ENCODE measurements around the gene SAMD9L.
A peak's percentile ranks its signal among the peaks of the same experiment; 100 is the strongest.
"Not testable (repeated sequence)": the region's sequence is repeated elsewhere in the genome, so short reads cannot be mapped to it uniquely, and the experiment has no call there.

SAMD9L gene

DNA sequence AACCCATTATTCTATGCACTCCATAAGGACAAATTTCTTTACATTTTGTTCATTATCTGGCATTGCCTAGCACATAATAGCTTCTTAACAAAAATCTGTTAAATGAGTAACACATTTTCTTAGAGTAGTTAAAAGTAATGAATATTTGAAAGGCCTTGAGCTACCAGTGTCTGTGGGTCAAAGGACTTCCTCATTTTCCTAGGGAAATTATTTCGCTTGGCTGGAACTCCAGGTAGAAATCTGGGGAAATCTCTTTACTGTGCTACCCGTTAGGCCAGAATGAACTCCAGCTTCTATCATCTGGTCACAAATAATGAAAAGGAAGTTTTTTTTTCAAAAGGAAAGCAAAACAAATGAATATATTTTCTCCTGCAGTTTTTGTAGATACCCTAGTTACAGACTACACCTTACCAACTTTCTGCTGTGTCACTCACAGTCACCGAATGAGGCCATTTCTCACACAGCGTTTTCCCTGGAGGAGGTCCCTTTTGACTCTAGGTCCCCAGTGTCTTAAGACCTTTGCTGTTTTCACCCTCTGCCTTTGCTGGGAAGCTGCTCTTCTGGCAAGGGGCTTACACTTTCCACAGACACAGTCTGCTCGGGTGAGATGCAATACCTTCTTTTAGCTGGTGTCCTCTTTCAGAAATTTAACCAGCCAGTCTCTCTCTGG, 1.6 kb downstream of the SAMD9L start:
- FAIRE-seq (no peak), DNase-seq (ENCODE audit: extremely low spot score, insufficient read length, low read depth) (no peak)

- no peak for DNase-seq (ENCODE audit: extremely low spot score, insufficient read length, low read depth)
- no peak for FAIRE-seq
Observed at GRCh38 chr7:93146036-93146435, 2.1 kb downstream of the SAMD9L start.

DNA sequence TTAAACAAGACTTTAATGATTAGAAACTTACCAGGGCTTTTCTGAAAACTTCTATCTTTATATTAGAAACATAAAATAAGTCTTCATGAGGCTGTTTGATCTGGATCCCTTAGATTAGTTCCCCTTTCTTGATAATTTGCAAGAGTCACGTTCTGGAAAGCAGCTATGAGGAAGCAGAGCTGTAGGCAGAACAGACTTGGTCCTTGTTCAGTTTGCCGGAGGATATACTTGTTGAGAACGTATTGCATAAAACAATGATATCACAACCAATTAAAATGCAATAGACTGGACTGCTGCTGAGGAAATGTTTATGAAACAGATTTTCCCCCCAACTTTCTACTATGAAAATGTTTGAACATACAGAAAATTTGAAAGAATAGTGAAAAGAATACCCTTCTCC, 2.8 kb downstream of the SAMD9L start:
- DNase-seq (ENCODE audit: extremely low spot score, insufficient read length, low read depth) (no peak), FAIRE-seq (no peak)

- FAIRE-seq = no peak
- no peak for DNase-seq (ENCODE audit: extremely low spot score, insufficient read length, low read depth)
Observed at GRCh38 chr7:93142127-93142526, 6.1 kb downstream of the SAMD9L start.

DNA sequence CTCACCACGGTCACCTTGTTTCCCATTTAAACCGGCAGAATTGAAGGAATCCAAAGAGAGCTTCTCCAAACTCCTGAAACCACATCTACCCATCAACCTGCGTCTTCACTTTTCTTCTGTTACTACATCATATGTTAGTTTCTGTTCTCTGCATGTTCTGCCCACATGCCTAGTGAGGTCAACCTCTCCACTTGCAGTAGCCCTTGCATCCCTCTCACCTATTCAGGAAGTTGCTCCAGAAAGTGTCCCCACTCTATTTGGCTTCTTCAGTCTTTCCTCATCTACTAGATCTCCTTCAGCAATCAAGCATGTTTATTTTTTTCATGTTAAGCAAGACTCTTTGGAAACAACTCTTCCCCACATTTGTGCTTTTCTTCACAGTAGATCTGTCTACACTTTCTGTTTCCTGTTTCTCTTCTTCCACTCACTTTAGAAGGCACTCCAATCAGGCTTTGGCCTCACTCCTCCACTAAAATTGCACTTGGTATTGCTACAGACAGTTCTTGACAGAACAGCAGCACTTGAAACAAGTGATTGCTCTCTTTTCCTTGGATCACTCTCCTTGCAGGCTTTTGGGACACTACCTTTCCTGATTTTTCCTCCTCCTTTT, 7.5 kb downstream of the SAMD9L start:
- DNase-seq (ENCODE audit: extremely low spot score, insufficient read length, low read depth) = no peak

DNA sequence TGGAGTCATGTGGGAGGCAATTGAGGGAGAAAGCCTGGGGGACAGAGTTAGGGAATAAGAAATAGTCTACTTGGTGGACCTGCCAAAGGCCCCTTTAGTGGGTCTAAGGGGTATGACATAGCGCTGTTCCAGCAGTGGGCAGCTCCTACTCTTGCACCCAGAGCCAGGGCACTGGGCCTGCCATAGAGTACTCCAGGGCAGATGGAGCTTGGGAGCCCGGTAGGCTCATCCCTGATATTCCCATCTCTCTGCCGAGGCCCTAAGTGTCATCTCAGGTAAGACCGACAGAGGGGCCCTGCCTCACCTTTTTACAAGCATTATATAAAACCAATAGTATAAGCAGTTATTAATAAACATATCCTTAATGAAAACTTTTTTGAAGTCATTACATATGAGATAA, 9.6 kb downstream of the SAMD9L start:
- no peak for DNase-seq (ENCODE audit: extremely low spot score, insufficient read length, low read depth)
- no peak for FAIRE-seq

More for the DNA sequence above, 7.5 kb downstream of the SAMD9L start:
- no peak for FAIRE-seq

- FAIRE-seq (no peak), DNase-seq (ENCODE audit: extremely low spot score, insufficient read length, low read depth) (no peak)
Observed at GRCh38 chr7:93133005-93133404, 15.2 kb downstream of the SAMD9L start.

DNA sequence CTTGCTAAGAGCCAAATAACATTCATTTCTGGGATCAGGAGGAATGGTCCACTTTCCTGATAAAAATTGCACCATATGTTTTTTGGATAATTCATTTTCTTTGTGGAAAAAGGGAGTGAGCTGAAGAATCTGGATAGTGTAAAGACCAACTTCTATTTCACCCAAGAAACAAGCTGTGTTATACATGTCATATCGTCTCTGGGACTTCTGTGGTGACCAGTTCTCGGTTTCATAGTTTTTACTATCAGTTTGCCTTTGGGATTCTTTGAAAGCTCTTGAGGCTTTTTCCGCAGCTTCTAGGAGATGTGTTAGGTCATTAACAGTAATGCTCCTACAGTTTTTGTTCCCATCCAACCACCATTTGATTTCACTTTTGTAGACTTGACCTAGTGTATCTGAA, 16.0 kb downstream of the SAMD9L start:
- DNase-seq (ENCODE audit: extremely low spot score, insufficient read length, low read depth) = no peak
- no peak for FAIRE-seq

GRCh38 chr7:93126954-93127353, 21.2 kb downstream of the SAMD9L start:
- DNase-seq (ENCODE audit: extremely low spot score, insufficient read length, low read depth); FAIRE-seq: not testable (repeated sequence)

GRCh38 chr7:93123532-93123931, 24.7 kb downstream of the SAMD9L start:
- not testable (repeated sequence) for DNase-seq (ENCODE audit: extremely low spot score, insufficient read length, low read depth); FAIRE-seq

- no peak for FAIRE-seq
Observed at GRCh38 chr7:93120592-93121549, 27.3 kb downstream of the SAMD9L start.

DNA sequence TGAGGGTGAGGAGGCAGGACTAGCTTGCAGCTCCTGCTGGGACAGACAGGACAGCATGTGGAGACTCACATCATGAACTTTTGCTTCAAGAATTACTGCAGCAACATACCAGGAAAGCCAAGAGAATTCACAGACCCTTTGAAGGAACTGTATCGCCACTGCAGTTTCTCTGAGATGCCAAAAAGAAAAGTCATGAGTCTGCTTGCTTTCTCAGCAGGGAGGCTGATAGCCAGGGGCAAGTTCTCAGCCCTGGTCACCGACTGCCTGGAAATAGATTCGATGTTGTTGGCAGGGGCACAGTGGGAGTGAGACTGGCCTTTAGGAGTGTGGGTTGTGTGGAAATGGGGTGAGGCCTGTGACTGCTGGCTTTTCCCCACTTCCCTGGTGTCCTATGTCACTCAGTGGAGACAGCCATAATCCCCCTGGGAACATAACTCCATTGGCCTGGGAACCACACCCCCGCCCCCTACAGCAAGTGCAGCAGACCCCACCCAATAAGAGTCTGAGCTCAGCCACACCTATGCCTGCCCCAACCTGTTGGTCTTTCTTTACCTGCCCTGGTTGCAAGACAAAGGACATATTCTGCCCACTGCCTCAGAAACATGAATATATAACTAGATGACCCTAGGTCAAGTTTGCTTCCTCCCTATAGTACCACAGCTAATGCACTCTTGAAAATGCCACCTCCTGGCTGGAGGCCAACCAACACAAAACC, 28.8 kb downstream of the SAMD9L start:
- DNase-seq (ENCODE audit: extremely low spot score, insufficient read length, low read depth) = no peak
- no peak for FAIRE-seq

More at GRCh38 chr7:93120592-93121549, 27.3 kb downstream of the SAMD9L start:
- DNase-seq (ENCODE audit: extremely low spot score, insufficient read length, low read depth) = no peak

- FAIRE-seq (peak; percentile 93), DNase-seq (ENCODE audit: extremely low spot score, insufficient read length, low read depth) (peak; percentile 80)
Observed at GRCh38 chr7:93117852-93118530, 30.2 kb downstream of the SAMD9L start, which contains the start of gene SAMD9. Gene SAMD9 (minus strand): TSS chr7:93117979. CDS start chr7:93106097, 11,882 bp downstream.

DNA sequence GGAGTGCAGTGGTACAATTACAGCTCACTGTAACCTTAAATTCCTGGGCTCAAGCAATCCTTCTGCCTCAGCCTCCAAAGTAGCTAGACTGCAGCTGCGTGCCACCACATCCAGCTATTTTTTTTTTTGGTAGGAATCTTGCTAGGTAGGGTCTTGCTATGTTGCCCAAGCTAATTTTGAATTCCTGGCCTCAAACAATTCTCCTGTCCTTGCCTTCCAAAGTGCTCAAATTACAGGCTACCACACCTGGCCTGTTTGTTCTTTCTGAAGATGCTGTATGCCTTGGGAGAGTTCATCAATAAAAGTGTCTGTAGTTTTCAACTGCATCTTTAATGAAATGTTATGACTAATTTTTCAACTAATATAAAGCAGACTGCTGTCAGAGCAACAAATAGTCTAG, 30.9 kb downstream of the SAMD9L start:
- no peak for FAIRE-seq

DNA sequence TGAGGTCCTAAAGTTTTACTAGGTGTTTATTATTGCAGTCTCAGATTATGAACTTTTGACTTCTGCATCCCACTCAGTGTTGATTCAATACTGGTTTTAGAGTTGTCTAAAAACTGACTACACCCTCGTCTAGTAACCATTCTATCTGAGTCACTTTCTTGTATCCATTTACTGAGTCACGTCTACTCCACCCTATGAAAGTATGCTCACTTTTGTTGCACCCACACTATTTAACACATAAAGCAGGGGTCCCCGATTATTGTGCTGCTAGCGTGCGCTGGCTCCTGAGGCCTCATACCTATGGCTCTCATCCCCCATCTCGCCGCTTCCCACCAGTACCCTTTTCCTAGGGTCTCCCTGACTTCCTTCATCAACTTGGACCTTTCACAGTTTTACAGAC, 32.4 kb downstream of the SAMD9L start:
- no peak for DNase-seq (ENCODE audit: extremely low spot score, insufficient read length, low read depth)
- no peak for FAIRE-seq

More for the DNA sequence above, 30.9 kb downstream of the SAMD9L start:
- no peak for DNase-seq (ENCODE audit: extremely low spot score, insufficient read length, low read depth)

DNA sequence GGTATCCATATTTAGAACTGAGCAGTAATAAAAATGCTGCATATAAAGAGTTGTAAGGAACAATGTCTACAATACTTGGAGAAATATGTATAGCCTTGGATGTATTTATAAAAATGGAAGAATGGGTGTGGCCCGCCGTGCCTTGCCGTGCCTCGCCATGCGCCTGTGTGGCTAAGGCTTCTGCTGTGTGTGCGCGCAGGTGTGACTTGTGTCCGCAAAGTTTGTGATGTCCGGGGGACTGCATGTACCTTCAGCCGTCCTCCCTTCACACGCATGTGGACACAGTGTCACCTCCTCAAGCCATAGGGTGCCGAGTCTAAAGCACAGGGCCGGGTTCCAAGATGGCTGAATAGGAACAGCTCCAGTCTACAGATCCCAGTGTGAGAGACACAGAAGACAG, 40.2 kb downstream of the SAMD9L start:
- FAIRE-seq (no peak), DNase-seq (ENCODE audit: extremely low spot score, insufficient read length, low read depth) (no peak)

DNA sequence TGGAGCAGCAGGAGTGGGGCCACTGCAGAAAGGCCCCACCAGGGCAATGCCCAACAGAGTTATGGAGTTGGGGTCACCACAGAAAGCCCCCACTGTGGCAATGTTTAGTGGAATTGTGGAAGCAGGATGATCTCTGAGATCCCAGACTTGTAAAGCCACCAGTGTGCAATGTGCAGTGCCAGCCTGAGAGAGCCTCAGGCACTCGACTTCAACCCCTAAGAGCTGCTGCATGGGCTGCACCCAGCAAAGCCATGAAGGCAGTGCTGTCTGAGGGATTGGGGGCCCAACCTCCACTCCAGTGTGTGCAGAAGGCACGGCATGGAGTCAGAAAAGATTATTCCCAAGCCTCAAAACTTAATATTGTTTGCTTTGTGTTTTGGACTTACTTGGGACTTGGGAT, 50.8 kb downstream of the SAMD9L start:
- no peak for FAIRE-seq

GRCh38 chr7:93092757-93093370, 55.3 kb downstream of the SAMD9L start:
- FAIRE-seq (peak; percentile 80), DNase-seq (ENCODE audit: extremely low spot score, insufficient read length, low read depth) (no peak)

More for the DNA sequence above, 50.8 kb downstream of the SAMD9L start:
- no peak for DNase-seq (ENCODE audit: extremely low spot score, insufficient read length, low read depth)

Data from GM18507 (cell line).